ENCODE results near the gene ATM. TPM values are rescaled to one million over a fixed set of nuclear protein-coding genes. Genes with fewer than 3 reads are reported as not detected.
"Not testable (repeated sequence)": the region's sequence is repeated elsewhere in the genome, so short reads cannot be mapped to it uniquely, and the experiment has no call there.

ATM gene
- total RNA-seq, 4 donors from 2014 or later: 46.3 to 445 (median 58.5) TPM

GRCh38 chr11:108394744-108395284 is 171.9 kb downstream of the ATM start:
- H3K27ac ChIP-seq: no peak overlapping the region
- H3K27me3 ChIP-seq: no peaks in the 10 kb centered on the region
- H3K36me3 ChIP-seq: no peaks in the 10 kb centered on the region
- no peaks in the 10 kb centered on the region for H3K9me3 ChIP-seq
- TF ChIP-seq CTCF (IDR thresholded peaks at IDR 0.05) (no peak), POLR2A (IDR thresholded peaks at IDR 0.05) (no peak)
- H3K4me3 ChIP-seq: no peak overlapping the region
- no peaks in the 10 kb centered on the region for H3K4me1 ChIP-seq
- no peak for DNase-seq

- H3K27ac ChIP-seq, H3K36me3 ChIP-seq, DNase-seq, H3K4me1 ChIP-seq, H3K27me3 ChIP-seq, H3K4me3 ChIP-seq, H3K9me3 ChIP-seq: not testable (repeated sequence)
These were observed 173.8 kb downstream of the ATM start for GRCh38 chr11:108396672-108397071.

GRCh38 chr11:108398439-108398838 is 175.6 kb downstream of the ATM start:
- Histone ChIP-seq H3K36me3 (no peaks in the 10 kb centered on the region), H3K27ac (no peak overlapping the region), H3K9me3 (no peaks in the 10 kb centered on the region), H3K27me3 (no peaks in the 10 kb centered on the region), H3K4me1 (no peaks in the 10 kb centered on the region), H3K4me3 (no peak overlapping the region)
- DNase-seq: no peak
- TF ChIP-seq POLR2A (IDR thresholded peaks at IDR 0.05) (no peak), CTCF (IDR thresholded peaks at IDR 0.05) (no peak)

- DNase-seq: no peak
- no peaks in the 10 kb centered on the region for H3K27me3 ChIP-seq
- no peaks in the 10 kb centered on the region for H3K9me3 ChIP-seq
- H3K4me1 ChIP-seq: no peaks in the 10 kb centered on the region
- no peak overlapping the region for H3K4me3 ChIP-seq
- no peaks in the 10 kb centered on the region for H3K36me3 ChIP-seq
- no peak for TF ChIP-seq POLR2A (IDR thresholded peaks at IDR 0.05)
- no peak for TF ChIP-seq CTCF (IDR thresholded peaks at IDR 0.05)
- no peak overlapping the region for H3K27ac ChIP-seq
These were observed 179.4 kb downstream of the ATM start for GRCh38 chr11:108402241-108402640.

GRCh38 chr11:108403052-108403451 is 180.2 kb downstream of the ATM start:
- no peak for TF ChIP-seq CTCF (IDR thresholded peaks at IDR 0.05)
- no peak for TF ChIP-seq POLR2A (IDR thresholded peaks at IDR 0.05)

GRCh38 chr11:108405706-108406105 is 182.8 kb downstream of the ATM start:
- Histone ChIP-seq H3K36me3 (no peaks in the 10 kb centered on the region), H3K4me1 (no peaks in the 10 kb centered on the region), H3K27ac (no peak overlapping the region), H3K27me3 (no peaks in the 10 kb centered on the region), H3K4me3 (no peak overlapping the region), H3K9me3 (no peaks in the 10 kb centered on the region)
- no peak for DNase-seq
- TF ChIP-seq CTCF (IDR thresholded peaks at IDR 0.05) (no peak), POLR2A (IDR thresholded peaks at IDR 0.05) (no peak)

More at GRCh38 chr11:108403052-108403451, 180.2 kb downstream of the ATM start:
- Histone ChIP-seq H3K27ac (no peak overlapping the region), H3K9me3 (no peaks in the 10 kb centered on the region), H3K27me3 (no peaks in the 10 kb centered on the region), H3K36me3 (no peaks in the 10 kb centered on the region), H3K4me3 (no peak overlapping the region), H3K4me1 (no peaks in the 10 kb centered on the region)
- no peak for DNase-seq

All from Peyer's patch (tissue), 4 donors.